Neural progenitor cell (in vitro differentiated cells): ENCODE results near the gene ST6GAL1. TPM values are rescaled to one million over a fixed set of nuclear protein-coding genes. Genes with fewer than 3 reads are reported as not detected.

ENCODE experiments used
- DNase-seq: peaks from one replicate; pipeline ENCODE4 v3.0.0-alpha.2; 2016; ENCODE audit warnings: low spot score
- H2AFZ ChIP-seq: fragments of 200-600 bp; sonication (generic); replicated peaks from 2 replicates; pipeline ENCODE4 v1.6.1; 2016; ENCODE audit warnings: antibody characterized with exemption
- H3F3A ChIP-seq: fragments of 200-600 bp; sonication (generic); 2 replicates; pipeline ENCODE4 v1.6.1; 2016; ENCODE audit warnings: antibody characterized with exemption, low read depth
- H3K27ac ChIP-seq: fragments of 200-600 bp; sonication (generic); 2 replicates; pipeline ENCODE4 v1.5.1; 2016; ENCODE audit warnings: mild to moderate bottlenecking
- H3K27me3 ChIP-seq: fragments of 200-600 bp; sonication (generic); 2 replicates; pipeline ENCODE4 v1.6.1; 2016; ENCODE audit warnings: mild to moderate bottlenecking, moderate library complexity
- H3K36me3 ChIP-seq: fragments of 200-600 bp; sonication (generic); 2 replicates; pipeline ENCODE4 v1.5.1; 2016
- H3K4me1 ChIP-seq: fragments of 200-600 bp; sonication (generic); 2 replicates; pipeline ENCODE4 v1.6.1; 2016; ENCODE audit warnings: mixed run types
- H3K4me2 ChIP-seq: fragments of 200-600 bp; sonication (generic); 2 replicates; pipeline ENCODE4 v1.6.1; 2016
- H3K4me3 ChIP-seq: fragments of 200-600 bp; sonication (generic); 2 replicates; pipeline ENCODE4 v1.5.1; 2016
- H3K79me2 ChIP-seq: fragments of 200-600 bp; sonication (generic); 2 replicates; pipeline ENCODE4 v1.6.1; 2016; ENCODE audit warnings: low read depth
- H3K9ac ChIP-seq: fragments of 200-600 bp; sonication (generic); 2 replicates; pipeline ENCODE4 v1.6.1; 2016
- H3K9me3 ChIP-seq: fragments of 200-600 bp; sonication (generic); 2 replicates; pipeline ENCODE4 v1.5.1; 2016; ENCODE audit warnings: low read depth
- H4K20me1 ChIP-seq: fragments of 200-600 bp; sonication (generic); 2 replicates; pipeline ENCODE4 v1.6.1; 2016; ENCODE audit warnings: low read depth
- H3K27ac Mint-ChIP-seq: 3 replicates; pipeline ENCODE4 v1.8.0; 2021; ENCODE audit warnings: mixed read lengths
- H3K27me3 Mint-ChIP-seq: 2 replicates; pipeline ENCODE4 v1.8.0; 2022; ENCODE audit warnings: low read depth, mild to moderate bottlenecking, inconsistent platforms, moderate library complexity, mixed read lengths; ENCODE audit not compliant: insufficient read depth
- H3K36me3 Mint-ChIP-seq: 3 replicates; pipeline ENCODE4 v1.8.0; 2021; ENCODE audit warnings: mixed read lengths
- H3K4me1 Mint-ChIP-seq: 3 replicates; pipeline ENCODE4 v1.8.0; 2021; ENCODE audit warnings: mixed read lengths
- H3K4me3 Mint-ChIP-seq: 3 replicates; pipeline ENCODE4 v1.8.0; 2021; ENCODE audit warnings: mild to moderate bottlenecking, moderate library complexity, mixed read lengths
- H3K9me3 Mint-ChIP-seq: 3 replicates; pipeline ENCODE4 v1.8.0; 2020; ENCODE audit warnings: mixed read lengths
- EZH2 ChIP-seq: fragments of 200-600 bp; sonication (generic); IDR thresholded peaks from 2 replicates; pipeline ENCODE4 v1.6.1; 2017; ENCODE audit warnings: antibody characterized with exemption, mild to moderate bottlenecking, moderate library complexity
- EZH2phosphoT487 ChIP-seq: fragments of 200-600 bp; sonication (generic); IDR thresholded peaks from 2 replicates; pipeline ENCODE4 v1.6.1; 2017; ENCODE audit warnings: antibody characterized with exemption
- total RNA-seq: library from RNA; depleted of rRNA; stranded (reverse); fragments of >200 nt; gene quantifications from 2 replicates; pipeline ENCODE4 v1.2.3, GENCODE V29; 2015; ENCODE audit warnings: low replicate concordance
- TF ChIP-seq, protein P1 (sequence below): fragments of 200-600 bp; sonication (generic); IDR thresholded peaks from 2 replicates; pipeline ENCODE4 v1.5.1; 2017; ENCODE audit warnings: antibody characterized with exemption, mild to moderate bottlenecking

The ST6GAL1 gene
- total RNA-seq, 1 donor from 2014 or later, result 27.3 TPM

DNA sequence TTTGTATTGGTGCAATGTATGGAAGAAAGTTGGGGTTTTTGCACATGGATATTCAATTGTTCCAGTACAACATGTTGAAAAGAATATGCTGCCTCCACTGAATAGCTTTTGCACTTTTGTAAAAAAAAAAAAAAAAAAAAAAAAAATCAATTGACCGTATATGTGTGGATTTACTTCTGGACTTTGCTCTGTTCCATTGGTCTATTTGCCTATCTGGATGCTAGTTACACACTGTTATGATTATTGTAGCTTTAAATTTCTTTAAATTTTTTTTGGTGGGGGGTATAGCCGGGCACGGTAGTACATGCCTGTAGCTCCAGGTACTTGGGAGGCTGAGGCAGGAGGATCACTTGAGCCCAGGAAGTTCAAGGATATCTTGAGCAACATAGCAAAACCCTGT, 156.5 kb downstream of the ST6GAL1 start:
- no peak overlapping the region for H3K27ac Mint-ChIP-seq
- no peaks in the 10 kb centered on the region for H3K36me3 Mint-ChIP-seq
- Histone ChIP-seq H3K9me3 (peaks cover 6% of the 10 kb centered on the region), H3K4me3 (no peak overlapping the region), H3K27ac (no peak overlapping the region), H2AFZ (no peak overlapping the region), H3K79me2 (no peaks in the 10 kb centered on the region), H3K4me2 (no peak overlapping the region), H3K9ac (no peak overlapping the region), H4K20me1 (no peaks in the 10 kb centered on the region), H3K27me3 (no peaks in the 10 kb centered on the region), H3F3A (no peaks in the 10 kb centered on the region), H3K4me1 (no peaks in the 10 kb centered on the region), H3K36me3 (no peaks in the 10 kb centered on the region)
- peaks cover 2% of the 10 kb centered on the region for H3K27me3 Mint-ChIP-seq
- no peak overlapping the region for H3K4me3 Mint-ChIP-seq
- TF ChIP-seq, protein P1, sequence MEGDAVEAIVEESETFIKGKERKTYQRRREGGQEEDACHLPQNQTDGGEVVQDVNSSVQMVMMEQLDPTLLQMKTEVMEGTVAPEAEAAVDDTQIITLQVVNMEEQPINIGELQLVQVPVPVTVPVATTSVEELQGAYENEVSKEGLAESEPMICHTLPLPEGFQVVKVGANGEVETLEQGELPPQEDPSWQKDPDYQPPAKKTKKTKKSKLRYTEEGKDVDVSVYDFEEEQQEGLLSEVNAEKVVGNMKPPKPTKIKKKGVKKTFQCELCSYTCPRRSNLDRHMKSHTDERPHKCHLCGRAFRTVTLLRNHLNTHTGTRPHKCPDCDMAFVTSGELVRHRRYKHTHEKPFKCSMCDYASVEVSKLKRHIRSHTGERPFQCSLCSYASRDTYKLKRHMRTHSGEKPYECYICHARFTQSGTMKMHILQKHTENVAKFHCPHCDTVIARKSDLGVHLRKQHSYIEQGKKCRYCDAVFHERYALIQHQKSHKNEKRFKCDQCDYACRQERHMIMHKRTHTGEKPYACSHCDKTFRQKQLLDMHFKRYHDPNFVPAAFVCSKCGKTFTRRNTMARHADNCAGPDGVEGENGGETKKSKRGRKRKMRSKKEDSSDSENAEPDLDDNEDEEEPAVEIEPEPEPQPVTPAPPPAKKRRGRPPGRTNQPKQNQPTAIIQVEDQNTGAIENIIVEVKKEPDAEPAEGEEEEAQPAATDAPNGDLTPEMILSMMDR, result no peak
- H3K4me1 Mint-ChIP-seq, result no peaks in the 10 kb centered on the region
- H3K9me3 Mint-ChIP-seq, result peaks cover 27% of the 10 kb centered on the region
- DNase-seq, result no peak

DNA sequence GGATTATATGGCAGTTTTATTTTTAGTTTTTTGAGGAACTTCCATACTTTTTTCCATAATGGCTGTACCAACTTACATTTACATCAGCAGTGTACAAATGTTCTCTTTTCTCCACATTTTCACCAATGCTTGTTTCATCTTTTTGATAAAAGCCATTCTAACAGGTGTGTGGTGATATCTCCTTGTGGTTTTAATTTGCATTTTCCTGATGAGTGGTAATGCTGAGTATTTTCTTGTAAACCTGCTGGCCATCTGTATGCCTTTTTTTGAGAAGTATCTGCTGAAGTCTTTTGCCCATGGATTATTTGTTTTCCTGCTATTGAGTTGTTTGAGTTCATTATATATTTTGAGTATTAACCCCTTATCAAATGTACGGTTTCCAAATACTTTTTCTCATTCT, 158.4 kb downstream of the ST6GAL1 start:
- H3K4me2 ChIP-seq, result no peak overlapping the region
- H3K4me1 ChIP-seq, result no peaks in the 10 kb centered on the region
- no peaks in the 10 kb centered on the region for H3K27me3 ChIP-seq
- no peak overlapping the region for H3K9ac ChIP-seq
- H3K36me3 ChIP-seq, result no peaks in the 10 kb centered on the region
- no peaks in the 10 kb centered on the region for H3F3A ChIP-seq
- H3K27ac ChIP-seq, result no peak overlapping the region
- no peaks in the 10 kb centered on the region for H4K20me1 ChIP-seq
- Mint-ChIP-seq H3K9me3 (peaks cover 32% of the 10 kb centered on the region), H3K4me1 (no peaks in the 10 kb centered on the region), H3K4me3 (no peak overlapping the region), H3K36me3 (no peaks in the 10 kb centered on the region), H3K27ac (no peak overlapping the region), H3K27me3 (no peaks in the 10 kb centered on the region)
- TF ChIP-seq EZH2phosphoT487 (no peak), EZH2 (no peak)
- TF ChIP-seq, protein P1, result no peak
- H3K79me2 ChIP-seq, result no peaks in the 10 kb centered on the region
- peaks cover 6% of the 10 kb centered on the region for H3K9me3 ChIP-seq
- H3K4me3 ChIP-seq, result no peak overlapping the region
- DNase-seq, result no peak
- H2AFZ ChIP-seq, result no peak overlapping the region

DNA sequence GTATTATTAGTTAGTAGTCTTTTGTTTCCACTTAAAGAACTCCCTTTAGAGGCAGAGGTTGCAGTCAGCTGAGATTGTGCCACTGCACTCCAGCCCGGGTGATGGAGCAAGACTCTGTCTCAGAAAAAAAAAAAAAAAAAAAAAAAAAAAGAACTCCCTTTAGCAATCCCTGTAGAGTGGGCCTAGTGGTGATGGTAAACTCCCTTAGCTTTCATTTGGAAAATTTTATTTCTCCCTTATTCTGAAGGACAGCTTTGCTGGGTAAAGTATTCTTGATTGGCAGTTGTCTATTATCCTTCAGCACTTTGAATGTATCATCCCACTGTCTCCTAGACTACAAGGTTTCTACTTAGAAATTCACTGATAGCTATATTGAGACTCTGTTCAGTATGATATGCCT, 163.0 kb downstream of the ST6GAL1 start:
- Histone ChIP-seq H3K79me2 (no peaks in the 10 kb centered on the region), H3K36me3 (no peaks in the 10 kb centered on the region), H3F3A (no peaks in the 10 kb centered on the region), H3K4me1 (no peaks in the 10 kb centered on the region), H3K4me2 (no peak overlapping the region), H2AFZ (no peak overlapping the region), H3K27me3 (no peaks in the 10 kb centered on the region), H3K4me3 (no peak overlapping the region), H3K9me3 (no peaks in the 10 kb centered on the region), H3K9ac (no peak overlapping the region), H3K27ac (no peak overlapping the region), H4K20me1 (no peaks in the 10 kb centered on the region)
- DNase-seq, result no peak
- Mint-ChIP-seq H3K4me3 (no peak overlapping the region), H3K27ac (no peak overlapping the region), H3K9me3 (peaks cover 35% of the 10 kb centered on the region), H3K27me3 (no peaks in the 10 kb centered on the region), H3K36me3 (no peaks in the 10 kb centered on the region), H3K4me1 (no peaks in the 10 kb centered on the region)
- no peak for TF ChIP-seq EZH2

DNA sequence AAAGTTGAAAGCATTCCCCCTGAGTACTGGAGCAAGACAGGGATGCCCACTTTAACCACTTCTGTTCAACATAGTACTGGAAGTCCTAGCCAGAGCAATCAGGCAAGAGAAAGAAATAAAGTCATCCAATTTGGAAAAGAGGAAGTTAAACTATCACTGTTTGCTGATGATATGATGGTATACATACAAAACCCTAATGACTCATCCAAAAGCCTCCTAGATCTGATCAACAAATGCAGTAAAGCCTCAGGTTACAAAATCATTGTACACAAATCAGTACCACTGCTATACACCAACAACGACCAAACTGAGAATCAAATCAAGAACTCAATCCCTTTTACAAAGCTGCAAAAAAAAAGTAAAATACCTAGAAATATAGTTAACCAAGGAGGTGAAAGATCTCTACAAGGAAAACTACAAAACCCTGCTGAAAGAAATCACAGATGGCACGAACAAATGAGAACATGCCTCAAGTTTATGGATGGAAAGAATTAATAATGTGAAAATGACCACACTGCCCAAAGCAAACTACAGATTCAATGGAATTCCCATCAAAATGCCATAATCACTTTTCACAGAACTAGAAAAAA, 168.7 kb downstream of the ST6GAL1 start:
- no peaks in the 10 kb centered on the region for H3K27me3 ChIP-seq
- no peak overlapping the region for H3K27ac ChIP-seq
- H2AFZ ChIP-seq, result no peak overlapping the region
- no peaks in the 10 kb centered on the region for H3K4me1 ChIP-seq
- no peaks in the 10 kb centered on the region for H3K4me1 Mint-ChIP-seq
- peaks cover 24% of the 10 kb centered on the region for H3K9me3 Mint-ChIP-seq
- H3K9me3 ChIP-seq, result no peaks in the 10 kb centered on the region
- no peaks in the 10 kb centered on the region for H3F3A ChIP-seq
- H3K79me2 ChIP-seq, result no peaks in the 10 kb centered on the region
- DNase-seq, result no peak
- no peaks in the 10 kb centered on the region for H3K36me3 Mint-ChIP-seq
- H3K27me3 Mint-ChIP-seq, result no peaks in the 10 kb centered on the region
- H3K4me3 ChIP-seq, result no peak overlapping the region
- H3K27ac Mint-ChIP-seq, result no peak overlapping the region
- H3K36me3 ChIP-seq, result no peaks in the 10 kb centered on the region
- TF ChIP-seq, protein P1, result no peak
- TF ChIP-seq EZH2, result no peak
- TF ChIP-seq EZH2phosphoT487, result no peak
- H3K4me3 Mint-ChIP-seq, result no peak overlapping the region
- H3K4me2 ChIP-seq, result no peak overlapping the region
- H3K9ac ChIP-seq, result no peak overlapping the region
- no peaks in the 10 kb centered on the region for H4K20me1 ChIP-seq
